Transverse colon (tissue), 3 donors: ENCODE data around the gene TLR7.

Experiments used
- EP300 ChIP-seq: sonication (generic); formaldehyde crosslinking; IDR thresholded peaks from one replicate; pipeline ENCODE4 v1.6.1; 2017; ENCODE audit warnings: antibody characterized with exemption, low read depth
- TF ChIP-seq, protein P1 (sequence below), 5 experiments: fragments of 200-600 bp in 3 of 5; fragments of 450-650 bp in 2 of 5; sonication (generic) in 3 of 5; IDR thresholded peaks; 1 replicate in 2 of 5; 2 replicates in 3 of 5; pipeline ENCODE4 v1.5.1; 2016 to 2017; ENCODE audit warnings: antibody characterized with exemption in 5 of 5, inconsistent platforms in 3 of 5, mild to moderate bottlenecking in 2 of 5, moderate library complexity in 1 of 5

DNA sequence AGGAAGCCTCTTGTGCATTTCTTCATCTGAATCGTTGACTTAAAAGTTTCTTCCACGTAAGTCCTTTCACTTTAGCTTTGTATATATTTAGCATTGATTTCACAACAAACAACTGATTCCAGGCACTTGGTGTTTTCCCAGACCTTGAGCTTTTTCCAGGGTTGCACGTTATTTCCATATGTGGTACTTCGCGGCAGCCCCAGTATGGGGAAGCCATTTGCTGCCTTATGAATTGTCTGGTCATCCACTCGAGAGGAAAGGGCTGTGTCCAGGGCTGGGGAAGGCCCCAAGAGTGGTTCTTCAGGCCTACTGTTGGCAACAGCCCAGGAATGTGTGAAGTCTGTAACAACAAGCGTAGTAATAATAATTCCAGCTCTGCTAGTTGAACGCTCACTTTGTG is 36.8 kb downstream of the TLR7 start:
- TF ChIP-seq, protein P1, sequence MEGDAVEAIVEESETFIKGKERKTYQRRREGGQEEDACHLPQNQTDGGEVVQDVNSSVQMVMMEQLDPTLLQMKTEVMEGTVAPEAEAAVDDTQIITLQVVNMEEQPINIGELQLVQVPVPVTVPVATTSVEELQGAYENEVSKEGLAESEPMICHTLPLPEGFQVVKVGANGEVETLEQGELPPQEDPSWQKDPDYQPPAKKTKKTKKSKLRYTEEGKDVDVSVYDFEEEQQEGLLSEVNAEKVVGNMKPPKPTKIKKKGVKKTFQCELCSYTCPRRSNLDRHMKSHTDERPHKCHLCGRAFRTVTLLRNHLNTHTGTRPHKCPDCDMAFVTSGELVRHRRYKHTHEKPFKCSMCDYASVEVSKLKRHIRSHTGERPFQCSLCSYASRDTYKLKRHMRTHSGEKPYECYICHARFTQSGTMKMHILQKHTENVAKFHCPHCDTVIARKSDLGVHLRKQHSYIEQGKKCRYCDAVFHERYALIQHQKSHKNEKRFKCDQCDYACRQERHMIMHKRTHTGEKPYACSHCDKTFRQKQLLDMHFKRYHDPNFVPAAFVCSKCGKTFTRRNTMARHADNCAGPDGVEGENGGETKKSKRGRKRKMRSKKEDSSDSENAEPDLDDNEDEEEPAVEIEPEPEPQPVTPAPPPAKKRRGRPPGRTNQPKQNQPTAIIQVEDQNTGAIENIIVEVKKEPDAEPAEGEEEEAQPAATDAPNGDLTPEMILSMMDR (IDR thresholded peaks at IDR 0.05): no peak
- TF ChIP-seq EP300: no peak
